DOHH2 (cell line): Measurements from ENCODE around the gene RBMX2.
"Not testable (repeated sequence)": the region's sequence is repeated elsewhere in the genome, so short reads cannot be mapped to it uniquely, and the experiment has no call there.

Experiments used
- H3F3A ChIP-seq: fragments of 200-600 bp; sonication (generic), shearing (Covaris generic); 2 replicates; pipeline ENCODE4 v1.6.0; 2016; ENCODE audit warnings: antibody characterized with exemption, mild to moderate bottlenecking; ENCODE audit not compliant: control insufficient read depth, insufficient read depth
- H3K27ac ChIP-seq: fragments of 200-600 bp; sonication (generic); 2 replicates; pipeline ENCODE4 v1.5.1; 2014; ENCODE audit warnings: low read depth, mild to moderate bottlenecking, low read length, moderate library complexity
- H3K27me3 ChIP-seq: fragments of 200-600 bp; sonication (generic); 2 replicates; pipeline ENCODE4 v1.6.1; 2014; ENCODE audit warnings: mild to moderate bottlenecking, low read length, mixed read lengths; ENCODE audit not compliant: control insufficient read depth
- H3K36me3 ChIP-seq: fragments of 200-600 bp; sonication (generic); 2 replicates; pipeline ENCODE4 v1.6.1; 2014; ENCODE audit warnings: mild to moderate bottlenecking, low read length, moderate library complexity, mixed read lengths; ENCODE audit not compliant: control insufficient read depth
- H3K4me1 ChIP-seq: fragments of 200-600 bp; sonication (generic); 2 replicates; pipeline ENCODE4 v1.6.1; 2014; ENCODE audit warnings: mild to moderate bottlenecking, low read length, mixed read lengths; ENCODE audit not compliant: control insufficient read depth
- H3K4me2 ChIP-seq: fragments of 200-600 bp; sonication (generic); 2 replicates; pipeline ENCODE4 v1.6.0; 2014; ENCODE audit warnings: mild to moderate bottlenecking, low read length, moderate library complexity
- H3K4me3 ChIP-seq: fragments of 200-600 bp; sonication (generic); 2 replicates; pipeline ENCODE4 v1.5.1; 2014; ENCODE audit warnings: mild to moderate bottlenecking, low read length, mixed read lengths
- H3K79me2 ChIP-seq: fragments of 200-600 bp; sonication (generic); 2 replicates; pipeline ENCODE4 v1.6.1; 2014; ENCODE audit warnings: mild to moderate bottlenecking, low read length, mixed read lengths; ENCODE audit not compliant: control insufficient read depth
- H3K9me2 ChIP-seq: fragments of 200-600 bp; sonication (generic); replicated peaks from 2 replicates; pipeline ENCODE4 v1.6.1; 2014; ENCODE audit warnings: mild to moderate bottlenecking, low read length, mixed read lengths; ENCODE audit not compliant: control insufficient read depth
- H3K9me3 ChIP-seq: fragments of 200-600 bp; sonication (generic); 2 replicates; pipeline ENCODE4 v1.6.1; 2014; ENCODE audit warnings: antibody characterized with exemption, low read length, mixed read lengths; ENCODE audit not compliant: control insufficient read depth, insufficient read depth
- H4K20me1 ChIP-seq: fragments of 200-600 bp; sonication (generic); 2 replicates; pipeline ENCODE4 v1.6.0; 2014; ENCODE audit warnings: low read depth, mild to moderate bottlenecking, antibody characterized with exemption, low read length, moderate library complexity; ENCODE audit not compliant: control insufficient read depth, insufficient read depth
- CTCF ChIP-seq: fragments of 200-600 bp; sonication (generic); IDR thresholded peaks from one replicate; pipeline ENCODE4 v1.5.1; 2014; ENCODE audit warnings: antibody characterized with exemption, mild to moderate bottlenecking, low read depth, low read length; ENCODE audit not compliant: poor library complexity, severe bottlenecking
- EZH2phosphoT487 ChIP-seq: fragments of 200-600 bp; sonication (generic); IDR thresholded peaks from 2 replicates; pipeline ENCODE4 v1.6.1; 2017; ENCODE audit warnings: borderline replicate concordance, mild to moderate bottlenecking, antibody characterized with exemption, low read length, moderate library complexity, mixed read lengths

Gene RBMX2

GRCh38 chrX:130419263-130419662, 17.5 kb downstream of the RBMX2 start:
- Histone ChIP-seq H3K36me3 (no peaks in the 10 kb centered on the region), H3K9me3 (no peaks in the 10 kb centered on the region), H3K4me2 (no peak overlapping the region), H3K9me2 (no peaks in the 10 kb centered on the region), H3K4me3 (no peak overlapping the region), H3K79me2 (no peaks in the 10 kb centered on the region), H4K20me1 (no peaks in the 10 kb centered on the region), H3K4me1 (no peaks in the 10 kb centered on the region), H3K27ac (no peak overlapping the region), H3K27me3 (no peaks in the 10 kb centered on the region), H3F3A (no peaks in the 10 kb centered on the region)
- TF ChIP-seq CTCF (no peak), EZH2phosphoT487 (no peak)

- Histone ChIP-seq H3K4me3 (no peak overlapping the region), H3K9me3 (no peaks in the 10 kb centered on the region), H3K36me3 (no peaks in the 10 kb centered on the region), H3K27ac (no peak overlapping the region), H3F3A (no peaks in the 10 kb centered on the region), H3K4me2 (no peak overlapping the region), H3K4me1 (no peaks in the 10 kb centered on the region), H4K20me1 (no peaks in the 10 kb centered on the region), H3K9me2 (no peaks in the 10 kb centered on the region), H3K79me2 (no peaks in the 10 kb centered on the region), H3K27me3 (no peaks in the 10 kb centered on the region)
- TF ChIP-seq EZH2phosphoT487 (no peak), CTCF (no peak)
Observed at GRCh38 chrX:130426531-130426930, 24.7 kb downstream of the RBMX2 start.

GRCh38 chrX:130429236-130429635, 27.4 kb downstream of the RBMX2 start:
- H4K20me1 ChIP-seq, H3K27me3 ChIP-seq, H3F3A ChIP-seq: not testable (repeated sequence)

GRCh38 chrX:130435937-130436336, 34.1 kb downstream of the RBMX2 start:
- H3K27me3 ChIP-seq: no peaks in the 10 kb centered on the region
- H3K4me3 ChIP-seq: no peak overlapping the region
- no peaks in the 10 kb centered on the region for H3F3A ChIP-seq
- TF ChIP-seq CTCF: no peak
- TF ChIP-seq EZH2phosphoT487: no peak
- H3K4me2 ChIP-seq: no peak overlapping the region
- no peaks in the 10 kb centered on the region for H3K36me3 ChIP-seq
- H3K9me2 ChIP-seq: no peaks in the 10 kb centered on the region
- H3K79me2 ChIP-seq: no peaks in the 10 kb centered on the region
- H4K20me1 ChIP-seq: no peaks in the 10 kb centered on the region
- no peaks in the 10 kb centered on the region for H3K4me1 ChIP-seq
- H3K9me3 ChIP-seq: no peaks in the 10 kb centered on the region
- no peak overlapping the region for H3K27ac ChIP-seq

More at GRCh38 chrX:130429236-130429635, 27.4 kb downstream of the RBMX2 start:
- not testable (repeated sequence) for H3K79me2 ChIP-seq, H3K27ac ChIP-seq, H3K4me1 ChIP-seq, H3K36me3 ChIP-seq, H3K4me3 ChIP-seq, H3K9me3 ChIP-seq, H3K4me2 ChIP-seq, H3K9me2 ChIP-seq

- H3K4me1 ChIP-seq, H3K9me3 ChIP-seq, H3K27me3 ChIP-seq, H3K27ac ChIP-seq, H3K79me2 ChIP-seq, H3K4me2 ChIP-seq, H3K9me2 ChIP-seq, H3F3A ChIP-seq, H4K20me1 ChIP-seq, H3K4me3 ChIP-seq, H3K36me3 ChIP-seq: not testable (repeated sequence)
Observed at GRCh38 chrX:130437996-130438395, 36.2 kb downstream of the RBMX2 start.
